Stimulated activated CD8-positive, alpha-beta memory T cell treated with anti-CD3 and anti-CD28 coated beads, Interleukin-2, amount 100 ng/mL, for 1 hour (primary cell): Measurements from ENCODE around the gene OLA1.

Source experiments
- DNase-seq, 2 donors: peaks; one replicate each; pipeline ENCODE4 v3.0.0-alpha.2; 2020; ENCODE audit warnings: low read depth in 2 of 2

Gene OLA1

DNA sequence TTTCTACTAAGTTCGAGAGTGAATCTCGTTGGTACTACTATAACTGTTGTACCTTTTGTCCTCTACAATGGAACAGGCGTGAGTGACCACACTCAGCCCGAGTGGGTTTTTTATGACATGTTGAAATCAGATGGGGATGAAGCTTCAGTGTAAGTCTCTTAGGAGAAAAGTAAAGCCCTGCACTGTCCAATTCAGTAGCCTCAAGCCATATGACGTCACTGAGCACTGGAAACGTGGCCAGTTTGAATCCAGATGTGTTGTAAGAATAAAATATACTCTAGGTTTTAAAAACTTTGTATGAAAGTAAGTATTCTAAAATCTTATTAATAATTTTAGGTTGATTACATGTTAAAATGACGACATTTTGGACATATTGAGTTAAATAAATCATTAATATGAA, 181.5 kb downstream of the OLA1 start:
- no peak for DNase-seq

DNA sequence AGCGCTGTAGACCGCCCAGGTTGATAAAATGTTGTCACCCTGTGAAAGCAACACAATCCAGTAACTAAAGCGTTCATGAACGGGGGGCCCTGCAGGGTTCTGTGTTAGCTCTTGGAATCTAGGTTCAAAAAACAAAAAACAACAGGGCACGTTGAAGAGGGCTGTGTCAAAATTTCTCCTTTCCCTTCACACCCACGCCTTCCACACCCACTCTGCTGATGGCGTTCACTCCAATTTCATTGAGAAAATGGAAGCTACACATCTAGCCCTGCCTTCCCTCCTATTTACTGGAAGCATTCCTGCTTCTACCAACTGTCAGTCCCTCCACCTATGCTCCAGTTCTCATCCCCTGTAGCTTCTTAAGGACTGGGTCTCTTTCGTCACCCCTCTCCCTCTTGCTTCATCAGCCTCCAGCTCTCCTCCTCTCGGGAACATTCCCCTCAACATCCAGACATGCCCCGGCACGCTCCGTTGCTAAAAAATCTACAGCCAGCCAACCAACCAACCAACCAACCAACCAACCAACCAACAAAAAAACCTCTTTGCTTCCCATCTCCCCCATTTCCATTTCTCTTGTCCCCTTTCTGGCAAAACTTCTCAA, 184.7 kb downstream of the OLA1 start:
- DNase-seq, result no peak

DNA sequence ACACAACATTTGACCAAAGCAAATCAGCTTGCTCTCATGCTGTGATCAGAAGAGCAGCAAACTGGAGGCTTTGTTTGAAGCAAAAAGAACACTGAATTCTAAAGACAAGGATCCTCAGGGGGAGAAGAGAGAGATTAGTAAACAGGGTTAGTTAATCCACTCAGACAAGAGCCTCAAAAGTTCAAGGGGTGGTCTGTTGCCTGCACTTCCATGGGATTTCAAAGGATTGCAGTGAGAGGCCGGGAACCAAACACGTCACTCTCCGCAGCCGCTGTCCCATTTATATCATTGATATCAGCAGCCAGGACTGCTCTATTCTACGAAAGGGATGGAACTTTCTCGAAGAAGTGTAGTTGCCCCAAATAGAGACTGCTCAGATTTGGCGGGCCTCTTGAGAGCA, 185.4 kb downstream of the OLA1 start:
- DNase-seq, result no peak

DNA sequence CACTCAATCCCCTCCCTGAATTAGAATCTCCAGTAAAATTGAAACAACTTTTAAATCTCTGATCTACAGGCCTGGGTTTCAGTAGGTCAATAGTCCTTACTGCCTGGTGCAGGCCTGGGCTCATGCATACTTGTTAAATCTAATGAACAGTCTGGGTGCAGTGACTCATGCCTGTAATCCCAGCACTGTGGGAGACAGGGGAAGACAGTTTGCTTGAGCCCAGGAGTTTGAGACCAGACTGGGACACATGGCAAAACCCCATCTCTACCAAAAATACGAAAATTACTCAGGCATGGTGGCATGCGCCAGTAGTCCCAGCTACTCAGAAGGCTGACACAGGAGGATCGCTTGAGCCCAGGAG, 188.5 kb downstream of the OLA1 start:
- no peak for DNase-seq

DNA sequence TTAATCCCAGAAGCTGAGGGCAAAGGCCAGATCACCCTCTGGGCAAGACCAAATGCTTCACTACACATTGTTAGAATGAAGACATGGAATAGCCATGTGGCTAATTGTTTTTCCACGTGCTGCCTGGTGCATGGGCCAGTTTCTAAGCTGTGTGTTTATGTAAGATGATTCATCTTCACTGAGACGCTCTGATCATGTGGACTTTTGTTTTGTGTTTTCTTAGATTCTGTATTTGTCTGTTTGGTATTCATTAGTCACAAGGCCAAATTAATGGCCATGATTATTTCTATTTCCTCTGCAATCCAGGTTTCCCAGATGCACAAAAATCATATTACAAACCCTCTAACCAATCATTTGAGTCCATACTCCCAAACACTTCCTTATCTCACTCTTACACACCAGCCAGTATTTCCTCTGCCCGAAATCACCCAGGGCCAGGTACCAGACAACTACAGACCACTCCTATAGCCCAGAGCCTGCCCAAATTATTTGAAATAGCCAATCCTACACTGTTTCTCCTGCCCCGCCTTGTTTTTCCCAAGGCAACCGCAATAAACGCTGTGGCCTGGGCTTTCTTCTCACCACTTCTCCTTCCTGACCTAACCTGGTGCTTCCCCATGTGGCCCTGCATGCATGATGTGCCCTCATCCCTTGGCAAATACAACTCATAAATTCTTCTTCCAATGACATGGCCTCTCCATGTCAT, 189.0 kb downstream of the OLA1 start:
- no peak for DNase-seq

DNA sequence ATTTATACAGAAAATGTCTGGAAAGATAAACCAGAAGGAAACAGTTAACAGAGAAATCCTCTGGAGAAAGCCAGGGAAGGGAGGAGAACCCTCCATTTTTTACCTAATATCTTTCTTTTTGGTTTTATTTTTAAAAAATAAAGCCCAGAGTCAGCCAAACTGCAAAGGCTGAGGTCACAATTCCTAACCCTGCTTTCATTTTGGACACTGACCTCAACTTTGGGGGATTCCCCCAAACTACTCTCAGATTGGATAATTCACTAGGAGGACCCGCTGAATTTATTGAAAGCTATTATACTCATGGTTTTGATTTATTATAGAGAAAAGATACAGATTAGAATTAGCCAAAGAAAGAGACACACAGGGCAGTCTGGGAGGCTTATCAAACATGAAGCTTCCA, 189.9 kb downstream of the OLA1 start:
- DNase-seq, result no peak

DNA sequence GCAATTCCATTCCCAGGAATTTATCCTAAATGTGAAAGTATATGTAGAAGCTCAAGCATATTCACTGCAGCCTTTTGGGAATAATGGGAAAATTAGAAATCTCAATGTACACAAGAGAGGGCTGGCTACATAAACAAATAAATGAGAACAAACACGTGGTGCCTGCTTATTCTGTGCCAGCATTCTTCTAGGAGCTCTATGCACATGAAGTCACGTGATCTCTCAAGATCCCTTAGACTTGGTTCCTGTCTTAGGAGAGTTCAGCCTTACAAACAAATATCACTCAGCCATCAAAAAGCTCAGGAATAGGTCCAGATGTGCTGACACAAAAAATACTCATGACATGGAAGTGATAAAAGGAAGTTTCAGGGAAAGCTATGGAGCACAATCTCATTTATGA, 190.3 kb downstream of the OLA1 start:
- no peak for DNase-seq

DNA sequence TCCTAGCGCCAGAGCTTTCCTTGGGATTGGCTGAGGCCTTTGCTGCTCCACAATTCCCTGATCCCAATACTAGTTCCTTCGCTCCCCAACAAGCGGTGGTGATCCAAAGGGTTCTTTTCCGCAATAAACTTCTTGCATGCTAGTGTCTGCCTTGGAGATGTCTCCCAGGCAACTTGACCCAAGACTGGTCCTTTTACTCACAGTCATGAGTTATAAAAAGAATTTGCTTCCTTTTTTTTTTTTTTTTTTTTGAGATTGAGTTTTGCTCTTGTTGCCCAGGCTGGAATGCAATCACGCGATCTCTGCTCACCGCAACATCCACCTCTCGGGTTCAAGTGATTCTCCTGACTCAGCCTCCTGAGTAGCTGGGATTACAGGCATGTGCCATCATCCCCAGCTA, 193.4 kb downstream of the OLA1 start:
- no peak for DNase-seq

DNA sequence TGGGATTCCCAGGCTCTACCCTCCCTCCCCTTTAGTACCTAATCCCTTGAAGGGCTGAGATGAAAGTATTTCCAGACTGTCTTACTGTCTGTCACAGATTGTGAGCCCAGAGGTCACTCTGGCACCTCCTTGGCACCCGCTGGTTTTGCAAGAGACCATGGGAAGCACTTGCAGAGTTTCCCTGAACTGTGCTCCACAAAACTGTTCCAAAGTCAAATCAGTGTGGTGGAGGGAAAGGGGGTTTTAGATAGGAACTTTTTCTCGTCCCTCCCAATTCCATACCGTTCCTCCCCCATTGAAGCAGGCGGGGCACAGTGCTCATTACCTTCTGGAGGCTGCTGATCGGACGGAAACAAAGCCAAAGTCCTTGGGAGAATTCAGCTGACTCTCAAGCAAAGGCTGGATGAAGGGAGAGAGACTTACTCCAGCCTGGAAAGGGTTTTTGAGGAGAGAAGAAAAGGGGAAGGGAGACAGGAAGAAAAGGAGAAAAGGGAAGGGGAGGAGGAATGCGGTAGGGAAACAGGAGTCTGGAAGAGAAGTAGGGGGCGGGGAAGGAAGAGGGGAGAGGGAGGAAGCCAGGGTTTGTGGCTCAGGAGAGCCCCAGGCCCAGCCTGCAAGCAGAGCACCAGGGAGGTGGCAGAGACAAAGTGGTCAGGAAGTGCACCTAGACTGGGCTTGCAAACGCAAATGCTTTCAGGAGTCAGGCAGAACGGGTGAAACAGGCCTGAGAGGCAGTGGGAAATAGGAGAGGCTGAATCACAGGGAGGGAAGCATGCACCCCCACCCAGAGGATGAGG, 194.8 kb downstream of the OLA1 start:
- DNase-seq, result no peak

DNA sequence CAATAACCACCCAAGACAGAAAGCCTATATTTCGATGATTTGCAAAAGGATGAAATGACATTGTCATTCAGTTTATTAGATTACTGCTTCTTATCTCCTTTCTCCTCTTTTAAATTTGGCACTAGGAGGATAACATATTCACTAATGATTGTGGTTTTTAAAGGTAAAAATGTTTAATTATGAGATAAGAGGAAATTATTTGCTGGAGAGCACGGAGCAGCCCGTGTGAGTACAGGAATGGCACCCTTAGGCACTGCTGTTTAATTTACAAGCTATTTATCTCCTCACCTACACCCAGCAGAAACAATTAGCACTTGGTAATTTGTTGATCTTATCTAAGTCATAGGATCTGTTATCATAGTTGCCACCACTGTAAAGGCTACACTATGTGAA, 195.8 kb downstream of the OLA1 start:
- DNase-seq, result no peak

DNA sequence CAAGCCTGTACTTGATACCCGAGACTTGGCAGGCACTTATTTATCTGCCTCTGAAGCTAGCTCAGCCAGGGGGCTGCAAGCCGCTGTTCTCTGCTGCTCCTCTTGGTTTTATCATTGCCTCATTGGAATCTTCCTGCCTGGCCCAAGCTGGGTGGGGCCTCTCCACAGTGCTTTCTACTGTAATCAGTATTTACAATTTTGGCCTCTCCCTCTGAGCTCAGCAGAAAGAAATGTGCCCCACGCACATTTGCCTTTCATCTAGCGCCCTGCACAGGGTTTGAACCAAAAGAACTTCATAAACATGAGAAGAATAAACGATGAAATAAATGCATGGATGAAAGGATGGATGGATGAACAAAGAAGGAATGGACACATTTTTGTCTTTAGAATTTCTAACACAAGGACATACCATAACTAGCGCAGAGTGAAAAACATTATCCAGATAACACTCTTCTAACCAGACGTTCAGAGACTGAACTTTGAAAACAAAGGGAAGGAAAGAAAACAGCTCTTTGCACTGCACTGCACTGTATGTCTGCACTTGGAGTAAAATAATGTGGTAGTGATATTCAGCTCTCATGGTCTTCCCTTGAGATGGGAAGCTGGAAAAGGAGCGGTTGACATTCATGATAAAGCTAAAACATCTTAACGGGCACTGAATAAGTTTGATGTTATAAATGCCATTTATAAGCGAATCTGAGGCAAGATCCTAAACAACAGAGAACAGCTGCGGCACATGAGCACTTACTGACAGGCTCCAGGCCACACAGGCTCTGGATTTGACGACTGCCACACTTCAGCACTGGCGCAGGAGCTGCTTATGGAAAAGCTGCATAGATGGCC, 196.4 kb downstream of the OLA1 start:
- DNase-seq, result no peak

DNA sequence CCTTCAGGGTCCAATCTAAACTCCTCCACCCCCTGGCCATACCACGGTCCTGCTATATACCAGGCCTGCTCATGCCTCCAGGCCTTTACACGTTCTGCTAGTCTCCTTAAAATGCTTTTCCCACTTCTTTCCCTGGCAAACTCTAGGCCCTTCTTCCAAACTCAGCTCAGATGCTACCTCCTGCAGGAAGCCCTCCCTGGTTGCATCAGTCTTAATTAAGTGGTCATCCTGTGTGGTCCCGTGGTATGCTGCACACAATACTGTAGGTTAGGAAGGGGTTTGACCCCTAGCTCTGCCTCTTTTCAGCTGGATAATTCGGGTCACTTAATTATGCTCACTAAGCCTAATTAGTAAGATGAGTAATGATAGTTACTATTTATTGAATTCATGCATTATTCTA, 197.3 kb downstream of the OLA1 start:
- no peak for DNase-seq

DNA sequence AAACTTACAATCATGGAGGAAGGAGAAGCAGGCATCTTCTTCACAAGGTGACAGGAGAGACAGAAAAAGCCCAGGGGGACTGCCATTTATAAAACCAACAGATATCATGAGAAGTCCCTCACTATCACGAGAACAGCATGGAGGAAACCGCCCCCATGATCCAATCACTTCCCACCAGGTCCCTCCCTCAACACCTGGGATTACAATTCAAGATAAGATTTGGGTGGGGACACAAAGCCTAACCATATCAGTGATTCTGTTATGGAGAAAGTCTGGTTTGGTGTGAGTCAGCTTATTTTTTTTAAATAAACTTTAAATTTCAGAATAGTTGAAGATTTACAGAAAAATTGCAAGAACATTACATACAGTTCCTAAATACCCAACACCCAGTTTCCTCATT, 198.4 kb downstream of the OLA1 start:
- no peak for DNase-seq

DNA sequence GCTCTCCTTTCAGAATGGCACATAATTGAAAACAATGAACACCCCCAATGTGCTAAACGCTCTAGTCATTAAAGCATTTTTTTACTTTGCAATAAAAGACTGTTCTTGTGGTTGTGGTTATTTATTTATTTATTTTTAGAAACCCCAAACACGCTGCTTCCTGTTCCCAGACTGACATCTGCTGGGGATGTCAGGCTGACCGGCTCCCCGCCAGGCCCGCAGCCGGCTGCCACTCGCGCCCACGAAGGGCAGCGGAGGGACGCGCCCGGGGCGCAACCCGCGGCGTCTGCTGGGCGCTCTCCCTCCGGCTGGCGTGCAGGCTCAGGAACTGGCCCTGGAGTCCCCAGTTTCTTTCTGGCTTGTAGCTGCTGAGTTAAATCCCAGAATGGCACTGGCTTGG, 200.1 kb downstream of the OLA1 start:
- DNase-seq, result no peak

DNA sequence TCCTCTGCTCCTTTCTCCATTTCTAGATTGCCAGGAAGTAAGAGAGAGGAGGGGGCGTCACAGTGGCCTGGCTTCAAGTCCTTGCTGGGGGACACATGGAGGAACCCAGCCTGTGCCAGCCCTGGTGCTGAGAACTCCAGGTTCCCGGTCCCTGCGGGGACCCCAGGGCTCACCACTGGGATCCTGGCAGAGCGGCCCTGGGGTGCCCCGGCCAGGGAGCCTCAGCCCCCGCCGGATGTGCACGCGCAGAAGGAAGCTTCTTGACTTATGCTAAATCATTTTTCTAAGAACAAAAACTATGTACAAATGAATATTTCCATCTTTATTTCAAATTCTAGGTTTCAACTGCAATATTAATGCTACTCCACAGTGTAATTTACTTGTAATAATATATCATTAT, 200.6 kb downstream of the OLA1 start:
- no peak for DNase-seq

DNA sequence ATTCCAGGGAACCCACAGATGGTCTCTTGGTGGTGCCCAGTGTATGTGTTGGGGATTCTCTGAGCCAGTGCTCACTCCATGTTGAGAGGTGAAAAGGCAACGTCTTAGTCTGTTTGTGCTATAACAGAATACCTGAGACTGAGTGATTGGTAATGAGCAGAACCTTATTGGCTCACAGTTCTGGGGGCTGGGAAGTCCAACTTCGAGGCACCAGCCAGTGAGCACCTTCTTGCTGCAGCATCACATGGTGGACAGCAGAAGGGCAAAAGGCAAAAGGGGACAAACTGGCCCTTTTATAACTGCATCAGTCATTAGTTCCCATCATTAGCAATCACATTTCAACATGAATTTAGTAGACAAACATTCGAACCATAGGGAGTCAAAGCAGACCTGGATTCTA, 202.2 kb downstream of the OLA1 start:
- DNase-seq, result no peak

DNA sequence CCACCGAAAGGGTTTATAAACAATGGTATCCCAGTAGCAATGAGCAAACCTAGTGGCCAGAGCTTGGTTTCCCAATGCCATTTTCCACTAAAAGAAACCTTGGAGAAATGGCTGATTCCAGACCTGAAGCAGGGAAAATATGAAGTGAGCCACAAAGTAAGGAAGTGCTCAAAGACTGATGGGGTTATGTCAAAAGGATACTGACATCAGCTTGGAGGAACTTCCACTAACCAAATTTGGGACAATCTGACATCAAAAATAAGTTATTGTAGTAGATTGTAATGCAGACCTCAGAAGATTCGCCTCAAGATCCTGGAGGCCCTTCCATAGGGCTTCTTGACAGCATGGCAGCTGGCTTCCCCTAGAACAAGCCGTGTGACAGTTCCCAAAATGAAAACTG, 203.8 kb downstream of the OLA1 start:
- DNase-seq, result no peak

DNA sequence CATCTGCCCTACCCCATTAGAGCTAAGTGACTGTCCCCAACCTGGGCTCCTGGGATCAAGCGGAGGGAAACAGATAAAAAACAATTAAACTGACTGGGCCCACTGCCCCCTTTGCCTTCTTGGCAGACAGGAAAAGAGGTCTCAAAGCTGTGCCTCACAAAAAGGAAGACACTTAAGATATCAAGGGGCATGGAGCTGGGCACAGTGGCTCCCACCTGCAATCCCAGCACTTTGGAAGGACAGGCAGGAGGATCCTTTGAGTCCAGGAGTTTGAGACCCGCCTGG, 208.0 kb downstream of the OLA1 start:
- no peak for DNase-seq

DNA sequence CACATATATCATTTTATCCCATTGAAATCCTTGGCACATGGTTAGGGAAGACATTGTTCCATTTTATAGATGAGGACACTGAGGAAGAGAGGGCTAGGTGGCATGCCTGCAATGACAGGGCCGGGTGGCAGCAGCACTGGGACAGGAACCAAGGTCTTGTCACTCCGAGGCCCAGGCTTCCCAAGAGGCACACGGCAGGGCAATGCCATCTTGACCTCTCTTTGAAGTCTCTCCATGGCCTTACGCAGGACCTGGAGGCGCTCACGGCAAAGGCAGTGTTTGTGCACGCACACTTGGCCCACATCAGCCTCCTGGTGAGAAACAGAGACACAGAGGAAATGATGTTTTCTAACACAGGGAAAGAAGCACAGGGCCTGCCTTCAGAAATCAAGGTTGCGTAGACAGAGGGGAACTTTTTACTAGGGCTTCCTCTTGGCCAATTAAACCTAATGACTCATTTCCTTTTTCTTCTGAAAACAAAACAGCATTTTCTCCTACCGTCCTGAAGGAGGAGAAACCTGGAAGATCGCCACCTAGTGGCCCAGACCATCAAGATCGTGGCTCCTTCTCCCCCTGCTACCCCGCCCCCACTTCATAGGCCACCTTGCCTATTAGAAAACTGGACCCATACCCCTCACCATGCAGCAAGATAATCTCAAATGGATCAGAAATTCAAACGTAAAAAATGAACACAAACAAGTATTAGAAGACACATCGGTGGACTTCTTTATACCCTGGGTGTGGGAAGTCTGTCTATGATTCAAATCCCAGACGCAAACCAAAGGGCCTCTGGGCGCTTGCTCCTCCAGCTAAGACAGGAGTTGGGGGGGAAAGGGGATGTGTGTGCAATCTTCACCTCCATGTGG, 208.5 kb downstream of the OLA1 start:
- peak; percentile 66 to 72 for DNase-seq

DNA sequence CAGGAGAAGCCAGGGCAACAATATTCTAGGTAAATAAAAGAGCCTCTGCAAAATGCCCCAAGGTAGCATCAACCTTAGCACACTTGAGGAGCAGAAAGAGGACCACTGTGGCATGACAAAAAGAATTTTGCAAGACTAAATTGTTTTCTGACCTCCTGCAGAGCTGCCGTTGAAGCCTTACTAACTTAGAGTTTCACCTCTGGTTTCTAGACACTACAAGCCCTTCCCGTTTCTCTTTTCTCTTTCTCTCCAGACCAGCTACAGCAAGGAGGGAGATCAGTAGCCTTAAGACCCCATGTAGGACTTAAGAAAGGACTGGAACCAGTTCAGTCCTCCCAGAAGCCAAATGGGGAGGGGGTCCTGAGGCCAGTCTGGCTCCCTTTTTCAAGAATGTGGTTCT, 209.9 kb downstream of the OLA1 start:
- no peak for DNase-seq

DNA sequence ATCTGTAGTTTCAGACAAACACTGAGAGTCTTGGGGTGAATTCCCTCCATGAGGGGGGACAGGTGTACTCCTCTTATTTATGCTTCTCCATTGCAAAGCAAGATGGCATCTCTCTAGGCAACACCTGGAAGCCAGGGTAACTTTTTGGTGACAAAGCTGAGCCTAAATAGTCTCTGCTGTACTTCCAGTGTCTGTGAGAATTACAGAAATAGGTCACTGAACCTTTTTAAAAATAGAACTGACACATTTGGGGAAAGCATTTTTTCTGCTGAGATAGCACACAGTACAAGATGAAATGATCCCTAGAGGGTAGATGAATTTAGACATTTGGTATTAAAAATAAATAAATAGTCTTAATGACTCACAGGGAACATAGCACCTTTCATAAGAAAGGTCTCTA, 211.5 kb downstream of the OLA1 start:
- DNase-seq, result no peak
